HFF-Myc (cell line): Measurements from ENCODE around the gene CR1.

ENCODE experiments used
- DNase-seq: peaks from one replicate; pipeline ENCODE4 v3.0.0-alpha.2; 2011; ENCODE audit warnings: low read depth; ENCODE audit errors: extremely low read depth
- H3K4me3 ChIP-seq: replicated peaks from 2 replicates; pipeline ENCODE4 v1.5.1; 2011; ENCODE audit warnings: low read depth, mild to moderate bottlenecking, control low read depth, low read length
- CTCF ChIP-seq: IDR thresholded peaks from 2 replicates; pipeline ENCODE4 v1.5.1; 2012; ENCODE audit warnings: mild to moderate bottlenecking, low read depth, low read length, control low read depth; ENCODE audit errors: missing control alignments

Gene CR1

GRCh38 chr1:207461649-207462048, 34.3 kb upstream of the CR1 start:
- no peak overlapping the region for H3K4me3 ChIP-seq
- no peak for TF ChIP-seq CTCF
- no peak for DNase-seq

GRCh38 chr1:207462535-207462934, 33.4 kb upstream of the CR1 start:
- TF ChIP-seq CTCF: no peak
- DNase-seq: no peak
- H3K4me3 ChIP-seq: no peak overlapping the region

DNA sequence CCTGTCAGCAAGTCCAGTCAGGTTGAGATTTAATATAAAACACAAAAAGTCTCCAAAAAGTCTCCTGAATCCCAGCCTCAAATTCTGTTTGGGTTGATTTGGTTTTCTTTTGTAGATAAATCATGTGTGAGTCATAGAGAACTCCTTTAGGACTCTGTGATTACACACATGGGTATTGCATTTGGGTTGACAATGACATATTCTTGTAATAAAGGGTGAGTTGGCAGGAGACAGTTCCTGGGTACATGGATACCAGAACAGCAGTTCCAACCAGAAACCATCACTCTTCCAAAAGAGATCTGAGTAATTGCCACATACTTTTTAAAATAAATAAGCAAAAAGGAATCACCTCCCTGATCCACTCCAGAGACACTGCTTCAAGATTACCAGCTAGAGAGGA, 32.9 kb upstream of the CR1 start:
- no peak for TF ChIP-seq CTCF
- no peak for DNase-seq
- H3K4me3 ChIP-seq: no peak overlapping the region

DNA sequence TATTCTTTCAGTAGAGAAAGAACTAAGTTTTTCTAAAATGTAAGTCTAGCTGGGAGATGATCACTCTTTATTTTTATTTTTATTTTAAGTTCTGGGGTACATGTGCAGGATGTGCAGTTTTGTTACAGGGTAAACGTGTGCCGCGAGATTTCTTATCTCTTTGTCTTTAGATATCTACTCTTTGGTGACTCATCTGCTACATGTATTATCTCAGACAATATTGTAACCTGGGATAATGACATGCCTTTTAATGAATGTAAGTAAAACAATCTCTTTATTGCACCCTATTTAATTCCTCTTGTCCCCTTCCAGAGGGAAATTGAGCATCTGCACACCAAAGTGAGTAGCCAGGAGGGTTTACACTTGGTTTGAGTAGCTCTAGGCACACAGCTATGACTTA, 32.4 kb upstream of the CR1 start:
- no peak for TF ChIP-seq CTCF
- no peak overlapping the region for H3K4me3 ChIP-seq

GRCh38 chr1:207470927-207471326, 25.0 kb upstream of the CR1 start:
- no peak for DNase-seq
- H3K4me3 ChIP-seq: no peak overlapping the region
- no peak for TF ChIP-seq CTCF

More for the DNA sequence above, 32.4 kb upstream of the CR1 start:
- no peak for DNase-seq

DNA sequence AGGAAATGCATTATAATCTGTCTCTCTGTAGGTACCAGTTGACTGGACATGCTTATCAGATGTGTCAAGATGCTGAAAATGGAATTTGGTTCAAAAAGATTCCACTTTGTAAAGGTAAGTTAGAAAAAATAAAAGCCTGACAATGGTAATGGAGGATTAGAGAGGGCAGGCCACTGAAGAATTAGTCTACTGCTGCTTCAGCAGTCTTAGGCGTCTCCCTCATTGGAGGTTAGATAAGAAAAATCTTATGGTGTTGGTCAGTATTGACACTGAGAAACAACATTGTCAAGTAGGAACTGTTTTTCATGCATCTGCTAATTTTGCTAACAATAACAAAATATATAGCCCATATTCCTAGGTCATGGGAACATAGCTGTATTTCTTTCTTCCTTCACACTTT, 21.7 kb upstream of the CR1 start:
- TF ChIP-seq CTCF: no peak
- no peak for DNase-seq
- H3K4me3 ChIP-seq: no peak overlapping the region

DNA sequence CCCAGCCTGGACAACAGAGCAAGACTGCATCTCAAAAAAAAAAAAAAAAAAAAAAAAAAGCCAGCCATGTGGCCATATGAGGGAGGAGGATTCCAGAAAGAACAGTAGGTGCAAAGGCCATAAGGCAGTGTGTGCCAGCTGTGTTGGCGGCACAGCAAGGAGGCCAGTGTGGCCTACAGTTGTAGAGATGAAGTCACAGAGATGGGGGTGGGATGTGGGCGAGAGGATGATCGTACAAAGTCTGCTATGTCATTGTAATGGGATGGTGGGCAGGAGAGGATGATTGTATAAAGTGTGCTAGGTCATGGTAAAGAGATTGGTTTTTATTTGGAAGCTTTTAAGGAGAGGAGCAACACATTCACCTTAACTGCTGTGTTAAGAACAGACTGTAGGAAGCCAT, 9.8 kb upstream of the CR1 start:
- no peak overlapping the region for H3K4me3 ChIP-seq
- TF ChIP-seq CTCF: no peak
- DNase-seq: no peak
